Hepatocyte (in vitro differentiated cells): Measurements from ENCODE around the gene SYCE1L.

ENCODE experiments used
- CTCF ChIP-seq: fragments of 200-600 bp; sonication (generic); IDR thresholded peaks from 2 replicates; pipeline ENCODE4 v1.5.1; 2016; ENCODE audit warnings: antibody characterized with exemption, mild to moderate bottlenecking; ENCODE audit not compliant: poor library complexity
- EZH2 ChIP-seq: fragments of 200-600 bp; sonication (generic); IDR thresholded peaks from 2 replicates; pipeline ENCODE4 v1.6.1; 2016; ENCODE audit warnings: antibody characterized with exemption, mild to moderate bottlenecking, borderline replicate concordance

GRCh38 chr16:77231047-77231446 lies 31.8 kb downstream of the SYCE1L start:
- no peak for TF ChIP-seq EZH2
- TF ChIP-seq CTCF = no peak
